Measurements from ENCODE around the gene SCARB2.

Gene SCARB2

GRCh38 chr4:76226418-76226817 is 12.8 kb upstream of the SCARB2 start:
- no peak for DNase-seq

GRCh38 chr4:76224171-76224570 is 10.5 kb upstream of the SCARB2 start:
- no peak for DNase-seq

GRCh38 chr4:76219299-76220055 is 5.9 kb upstream of the SCARB2 start:
- no peak for DNase-seq

GRCh38 chr4:76216975-76217814 is 3.6 kb upstream of the SCARB2 start:
- DNase-seq: no peak

- DNase-seq: no peak
Observed at GRCh38 chr4:76216524-76216923, 2.9 kb upstream of the SCARB2 start.

GRCh38 chr4:76215077-76215476 is 1.5 kb upstream of the SCARB2 start:
- no peak for DNase-seq

- DNase-seq: no peak
Observed at GRCh38 chr4:76214177-76214675, 602 bp upstream of the SCARB2 start.

- DNase-seq: peak; percentile 13 to 48 (median 41)
Observed at GRCh38 chr4:76212851-76213414, 691 bp downstream of the SCARB2 start.

GRCh38 chr4:76211769-76212708 is 1.6 kb downstream of the SCARB2 start:
- no peak for DNase-seq

GRCh38 chr4:76210452-76210851 is 3.2 kb downstream of the SCARB2 start:
- DNase-seq: no peak

- no peak for DNase-seq
Observed at GRCh38 chr4:76209881-76210280, 3.7 kb downstream of the SCARB2 start.

- DNase-seq: no peak
Observed at GRCh38 chr4:76208005-76208765, 5.4 kb downstream of the SCARB2 start.

GRCh38 chr4:76207549-76207948 is 6.1 kb downstream of the SCARB2 start:
- no peak for DNase-seq

GRCh38 chr4:76206222-76206942 is 7.2 kb downstream of the SCARB2 start:
- DNase-seq: no peak

- no peak for DNase-seq
Observed at GRCh38 chr4:76205476-76205875, 8.1 kb downstream of the SCARB2 start.

GRCh38 chr4:76204936-76205335 is 8.7 kb downstream of the SCARB2 start:
- no peak for DNase-seq

- no peak for DNase-seq
Observed at GRCh38 chr4:76203541-76203940, 10.1 kb downstream of the SCARB2 start.

GRCh38 chr4:76201276-76201675 is 12.3 kb downstream of the SCARB2 start:
- DNase-seq: no peak

- DNase-seq: no peak
Observed at GRCh38 chr4:76200771-76201231, 12.8 kb downstream of the SCARB2 start.

GRCh38 chr4:76199664-76200211 is 13.9 kb downstream of the SCARB2 start:
- peak in 1 of 5 donors; percentile 11 for DNase-seq

Measured in T-helper 1 cell (primary cell).